Liver (tissue), 9 donors: ENCODE measurements around the gene BCKDHA. TPM values are rescaled to one million over a fixed set of nuclear protein-coding genes. Genes with fewer than 3 reads are reported as not detected.

Source experiments
- DNase-seq: peaks from one replicate; pipeline ENCODE4 v3.0.0-alpha.2; 2017; ENCODE audit warnings: low spot score
- H3K27ac ChIP-seq, 2 donors: one replicate each; pipeline ENCODE4 v1.7.0; 2013; ENCODE audit warnings: inconsistent platforms in 2 of 2, low read length in 2 of 2, control low read depth in 1 of 2, low read depth in 1 of 2, mild to moderate bottlenecking in 1 of 2
- H3K27me3 ChIP-seq, 4 donors: one replicate each; pipeline versions ENCODE4 v1.6.1 to v1.7.0; 2013; ENCODE audit warnings: low read length in 3 of 4, inconsistent platforms in 1 of 4, mild to moderate bottlenecking in 1 of 4, moderate library complexity in 1 of 4; ENCODE audit not compliant: control insufficient read depth in 4 of 4, insufficient read depth in 4 of 4
- H3K36me3 ChIP-seq, 4 donors: one replicate each; pipeline versions ENCODE4 v1.6.1 to v1.7.0; 2013; ENCODE audit warnings: low read length in 3 of 4, mild to moderate bottlenecking in 3 of 4, low read depth in 1 of 4, moderate library complexity in 1 of 4; ENCODE audit not compliant: control insufficient read depth in 4 of 4, insufficient read depth in 3 of 4
- H3K4me1 ChIP-seq, 4 donors: one replicate each; pipeline versions ENCODE4 v1.6.1 to v1.7.0; 2013; ENCODE audit warnings: low read length in 3 of 4, mild to moderate bottlenecking in 3 of 4, moderate library complexity in 1 of 4; ENCODE audit not compliant: control insufficient read depth in 4 of 4, insufficient read depth in 4 of 4
- H3K4me3 ChIP-seq, 3 donors: one replicate each; pipeline versions ENCODE4 v1.6.1 to v1.7.0; 2013; ENCODE audit warnings: low read length in 3 of 3, control low read depth in 1 of 3, low read depth in 1 of 3, mild to moderate bottlenecking in 1 of 3
- H3K9ac ChIP-seq, 2 donors: one replicate each; pipeline ENCODE4 v1.7.0; 2013; ENCODE audit warnings: low read length in 2 of 2, mild to moderate bottlenecking in 2 of 2, moderate library complexity in 2 of 2, control low read depth in 1 of 2, low read depth in 1 of 2
- H3K9me3 ChIP-seq, 4 donors: one replicate each; pipeline versions ENCODE4 v1.6.1 to v1.7.0; 2013; ENCODE audit warnings: low read length in 3 of 4; ENCODE audit not compliant: control insufficient read depth in 4 of 4
- CTCF ChIP-seq: fragments of 150-350 bp; IDR thresholded peaks from 2 replicates; pipeline ENCODE4 v1.5.1; 2017; ENCODE audit warnings: improper control_type of control experiment, low read depth, low read length; ENCODE audit not compliant: missing input control
- EGR1 ChIP-seq, 2 donors: IDR thresholded peaks; 2 replicates each; pipeline ENCODE4 v1.6.1; 2016 to 2018; ENCODE audit warnings: antibody characterized with exemption in 2 of 2, low read depth in 2 of 2
- FOXA1 ChIP-seq: IDR thresholded peaks from 2 replicates; pipeline ENCODE4 v1.6.1; 2016; ENCODE audit warnings: antibody characterized with exemption
- HNF4A ChIP-seq, 2 donors: conservative IDR thresholded peaks; 2 replicates each; pipeline ENCODE4 v1.6.1; 2016; ENCODE audit warnings: antibody characterized with exemption in 2 of 2, mild to moderate bottlenecking in 2 of 2
- HNF4G ChIP-seq: IDR thresholded peaks from 2 replicates; pipeline ENCODE4 v1.6.1; 2016; ENCODE audit warnings: antibody characterized with exemption
- NR2F2 ChIP-seq: IDR thresholded peaks from 2 replicates; pipeline ENCODE4 v1.6.1; 2016; ENCODE audit warnings: antibody characterized with exemption
- RAD21 ChIP-seq, 2 donors: IDR thresholded peaks; 2 replicates each; pipeline ENCODE4 v1.6.1; 2016; ENCODE audit warnings: antibody characterized with exemption in 2 of 2, mild to moderate bottlenecking in 2 of 2
- REST ChIP-seq: IDR thresholded peaks from 2 replicates; pipeline ENCODE4 v1.6.1; 2016; ENCODE audit warnings: antibody characterized with exemption, mild to moderate bottlenecking
- RXRA ChIP-seq, 2 donors: IDR thresholded peaks; 2 replicates each; pipeline ENCODE4 v1.6.1; 2017 to 2018; ENCODE audit warnings: antibody characterized with exemption in 2 of 2, mild to moderate bottlenecking in 1 of 2
- TAF1 ChIP-seq: conservative IDR thresholded peaks from 2 replicates; pipeline ENCODE4 v1.6.1; 2016; ENCODE audit warnings: antibody characterized with exemption, mild to moderate bottlenecking
- ZBTB33 ChIP-seq: IDR thresholded peaks from 2 replicates; pipeline ENCODE4 v1.6.1; 2016; ENCODE audit warnings: antibody characterized with exemption
- WGBS: extraction: QIAGEN DNeasy Blood & Tissue Kit; methylation state at CpG from one replicate; pipeline ENCODE4 v1.1.7; 2013; 5-methylcytosine and 5-hydroxymethylcytosine counted together
- polyA plus RNA-seq, 2 donors: library from polyadenylated mRNA; stranded (reverse) in 1 of 2; unstranded in 1 of 2; fragments of 200-250 nt in 1 of 2; fragments of >200 nt in 1 of 2; fragmentation: Nextera tagmentation in 1 of 2; extraction: Ambion mirVana in 1 of 2; gene quantifications; one replicate each; pipeline versions ENCODE4 v1.2.1 to v1.2.3, GENCODE V29; 2013 to 2015
- total RNA-seq, 2 donors: library from RNA; depleted of rRNA; stranded (reverse); fragments of >200 nt; gene quantifications; one replicate each; pipeline ENCODE4 v1.2.3, GENCODE V29; 2014
- donor health status: healthy.
- donor health status: healthy.
- donor health status: healthy.
- donor health status: healthy.
- donor health status: healthy.

BCKDHA gene
- total and polyA plus RNA-seq, 4 donors = 38.5 to 91.4 (median 63.7) TPM

- Histone ChIP-seq H3K27me3 (no peaks in the 10 kb centered on the region), H3K4me3 (no peak overlapping the region), H3K36me3 (no peaks in the 10 kb centered on the region), H3K9me3 (no peaks in the 10 kb centered on the region), H3K4me1 (peaks cover 0 to 6% (median 4%) of the 10 kb centered on the region in 4 donors), H3K9ac (no peak overlapping the region), H3K27ac (no peak overlapping the region)
- TF ChIP-seq HNF4A (conservative IDR thresholded peaks at IDR 0.05) (no peak), NR2F2 (peak; percentile 67), HNF4G (no peak)
- no peak for DNase-seq
- 55% methylated on average over 12 of the region's 12 CpGs for WGBS
Observed at GRCh38 chr19:41373993-41374392, 23.6 kb upstream of the BCKDHA start.

- DNase-seq = no peak
- TF ChIP-seq HNF4A (conservative IDR thresholded peaks at IDR 0.05) = no peak
- TF ChIP-seq TAF1 = no peak
- peaks cover 0 to 6% (median 4%) of the 10 kb centered on the region in 4 donors for H3K4me1 ChIP-seq
- no peak within 1 kb of the TSS for H3K27ac ChIP-seq
- peak within 1 kb of the TSS in 1 of 2 donors; percentile 1 for H3K9ac ChIP-seq
- H3K36me3 ChIP-seq = no peaks in the 10 kb centered on the region
- no peaks in the 10 kb centered on the region for H3K9me3 ChIP-seq
- H3K27me3 ChIP-seq = no peaks in the 10 kb centered on the region
- H3K4me3 ChIP-seq = peak within 1 kb of the TSS; percentile 39 to 60 (median 57)
- WGBS = 4% methylated on average over 47 of the region's 47 CpGs
Observed at GRCh38 chr19:41376241-41376997, 21.2 kb upstream of the BCKDHA start, which contains the start of gene TMEM91. TMEM91 (plus strand) TSS chr19:41376533; CDS start chr19:41378310, 1,777 bp downstream.

- TF ChIP-seq REST (no peak), HNF4A (conservative IDR thresholded peaks at IDR 0.05) (no peak), RXRA (IDR thresholded peaks at IDR 0.05) (no peak), FOXA1 (no peak), EGR1 (IDR thresholded peaks at IDR 0.05; ENCODE audit: low read depth in 2 of 2) (no peak), HNF4G (no peak), TAF1 (no peak), ZBTB33 (no peak), RAD21 (IDR thresholded peaks at IDR 0.05) (no peak), CTCF (no peak)
- Histone ChIP-seq H3K4me3 (peak overlapping the region in 2 of 3 donors; percentile 57 to 60), H3K9me3 (no peaks in the 10 kb centered on the region), H3K36me3 (no peaks in the 10 kb centered on the region), H3K27ac (no peak overlapping the region), H3K27me3 (no peaks in the 10 kb centered on the region), H3K4me1 (peaks cover 0 to 6% (median 4%) of the 10 kb centered on the region in 4 donors), H3K9ac (no peak overlapping the region)
- DNase-seq = no peak
- WGBS = 78% methylated on average over 8 of the region's 8 CpGs
Observed at GRCh38 chr19:41376998-41377365, 20.6 kb upstream of the BCKDHA start.
